HUDEP-2 (cell line): Measurements from ENCODE around the gene PHACTR3.
"Not testable (repeated sequence)": the region's sequence is repeated elsewhere in the genome, so short reads cannot be mapped to it uniquely, and the experiment has no call there.

Source experiments
- DNase-seq, 76 experiments: peaks; one replicate each; lab custom pipeline; 2025; ENCODE audit not compliant: unreplicated experiment in 76 of 76; lab: John Stamatoyannopoulos, UW

Gene PHACTR3

DNA sequence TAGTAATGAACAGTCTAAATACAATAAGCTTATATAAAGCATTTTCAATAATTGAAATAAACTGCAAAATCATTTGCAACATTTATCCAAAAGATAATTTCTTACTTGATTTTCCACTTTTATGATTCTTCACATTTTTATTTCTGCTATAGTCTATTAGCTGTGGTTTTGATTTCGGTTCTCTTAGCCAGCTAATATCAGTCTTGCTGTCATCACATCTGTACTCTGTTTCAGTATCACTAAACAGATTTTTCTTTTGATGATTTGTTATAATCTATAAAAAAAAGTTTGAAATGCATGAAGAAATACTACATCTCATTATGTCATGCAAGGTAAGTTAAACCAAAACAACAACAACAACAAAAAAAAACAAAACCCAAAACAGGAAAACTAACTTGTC is 275.9 kb downstream of the PHACTR3 start:
- no peak for DNase-seq

DNA sequence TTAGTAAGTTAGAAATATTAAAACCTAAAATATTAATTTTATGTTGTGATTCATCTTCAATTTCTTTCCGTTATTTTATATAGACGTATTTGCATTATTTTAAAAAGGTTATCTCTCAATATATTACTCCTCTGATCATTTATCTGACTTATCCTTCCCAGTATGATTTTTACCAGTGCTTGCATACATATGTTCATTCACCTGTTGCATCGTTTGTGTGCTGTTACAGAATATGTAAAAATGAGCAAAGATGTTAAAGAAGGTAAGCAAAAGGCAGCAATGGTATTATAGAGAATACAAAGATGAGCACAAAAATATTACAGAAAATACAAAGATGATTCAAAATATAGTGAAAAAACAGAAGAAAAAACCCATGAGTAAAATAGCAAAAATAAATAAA is 280.2 kb downstream of the PHACTR3 start:
- no peak for DNase-seq

GRCh38 chr20:59888050-59888449 is 283.7 kb downstream of the PHACTR3 start:
- no peak for DNase-seq

DNA sequence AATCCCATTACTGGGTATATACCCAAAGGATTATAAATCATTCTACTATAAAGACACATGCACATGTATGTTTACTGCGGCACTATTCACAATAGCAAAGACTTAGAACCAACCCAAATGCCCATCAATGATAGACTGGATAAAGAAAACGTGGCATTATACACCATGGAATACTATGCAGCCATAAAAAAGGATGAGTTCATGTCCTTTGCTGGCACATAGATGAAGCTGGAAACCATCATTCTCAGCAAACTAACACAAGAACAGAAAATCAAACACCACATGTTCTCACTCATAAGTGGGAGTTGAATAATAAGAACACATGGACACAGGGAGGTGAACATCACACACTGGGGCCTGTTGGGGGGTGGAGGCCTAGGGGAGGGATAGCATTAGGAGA is 285.7 kb downstream of the PHACTR3 start:
- DNase-seq = not testable (repeated sequence)

DNA sequence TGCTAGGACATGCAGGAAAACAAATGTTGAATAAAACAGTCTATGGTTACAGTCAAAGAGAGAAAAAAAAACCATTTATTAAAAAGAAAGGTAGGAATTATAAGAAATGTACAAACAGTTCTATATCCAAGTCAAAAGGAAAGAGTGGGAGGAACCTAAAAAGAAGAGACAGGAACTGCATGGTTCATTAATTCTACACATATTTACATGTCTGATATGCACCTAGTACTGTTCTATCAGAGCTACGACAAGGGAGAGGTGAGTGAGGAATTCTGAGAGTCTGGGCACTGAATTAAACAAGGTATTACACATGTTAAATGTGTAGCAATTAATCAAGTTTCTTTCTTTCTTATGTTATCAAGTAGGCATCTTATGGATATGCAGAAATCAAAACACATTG is 287.2 kb downstream of the PHACTR3 start:
- DNase-seq = no peak

DNA sequence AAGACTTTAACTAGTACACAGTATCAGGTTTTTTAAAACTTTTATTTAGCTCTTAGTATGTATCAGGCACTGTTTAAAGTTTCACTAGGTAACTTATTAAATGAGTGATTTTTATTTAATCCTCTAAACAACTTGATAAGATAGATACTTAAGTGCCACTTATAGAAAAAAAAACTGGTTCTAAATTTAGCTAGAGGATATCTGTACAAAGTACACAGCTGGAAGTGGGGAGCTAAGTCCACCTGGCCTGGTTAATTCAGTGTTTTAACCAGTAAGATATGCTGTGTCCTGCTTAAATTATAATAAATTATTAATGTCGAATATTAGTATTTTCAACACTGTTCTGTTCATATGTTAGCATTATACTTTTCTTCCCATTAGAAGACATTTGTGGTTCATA is 291.6 kb downstream of the PHACTR3 start:
- DNase-seq = no peak
